Right ventricle myocardium superior (tissue), 1 donor: ENCODE measurements around the gene DCAF6. TPM values are rescaled to one million over a fixed set of nuclear protein-coding genes. Genes with fewer than 3 reads are reported as not detected.
"Not testable (repeated sequence)": the region's sequence is repeated elsewhere in the genome, so short reads cannot be mapped to it uniquely, and the experiment has no call there.

ENCODE experiments used
- ATAC-seq: fragments of 200-7000 bp; cut with Tn5 transposase; one replicate; pipeline ENCODE4 v1.9.1; 2020; ENCODE audit warnings: mild to moderate bottlenecking; ENCODE audit not compliant: poor library complexity
- DNase-seq: peaks from one replicate; pipeline ENCODE4 v3.0.0-alpha.2; 2020
- intact Hi-C: fragments of 100-400 bp; cut with DNase I; formaldehyde crosslinking; loops from one replicate; pipeline ENCODE4 v1.11.2; 2022
- total RNA-seq: library from RNA; stranded (reverse); fragmentation: NEBNext Ultra II Directional; extraction: Animal tissue kit (Norgen Biotek cat#: 25700); gene quantifications from one replicate; pipeline ENCODE4 v1.2.1, GENCODE V29; 2021
- donor health status: DM: no; HTN: yes; CAD: no; lungs with severe emphysema.

The DCAF6 gene
- total RNA-seq, 1 donor from 2014 or later = 224 TPM

- intact Hi-C loops = no loop called here
- DNase-seq (no peak), ATAC-seq (no peak)
Measured at GRCh38 chr1:167997037-167997575, 60.6 kb downstream of the DCAF6 start.

- no peak for DNase-seq
- no peak for ATAC-seq
- intact Hi-C loops = no loop called here
Measured at GRCh38 chr1:167999877-168000276, 63.4 kb downstream of the DCAF6 start.

GRCh38 chr1:168000656-168001055, 64.2 kb downstream of the DCAF6 start:
- no peak for DNase-seq
- ATAC-seq = no peak
- intact Hi-C loops = no loop called here

GRCh38 chr1:168001213-168001612, 64.7 kb downstream of the DCAF6 start:
- intact Hi-C loops = no loop called here
- ATAC-seq = no peak
- DNase-seq = no peak

- DNase-seq = no peak
- intact Hi-C loops = no loop called here
- peak; percentile 26 for ATAC-seq
Measured at GRCh38 chr1:168004531-168004930, 68.0 kb downstream of the DCAF6 start.

GRCh38 chr1:168005529-168005928, 69.0 kb downstream of the DCAF6 start:
- no peak for ATAC-seq
- intact Hi-C loops = no loop called here
- DNase-seq = no peak

GRCh38 chr1:168007691-168008090, 71.2 kb downstream of the DCAF6 start:
- intact Hi-C loops = no loop called here
- DNase-seq = no peak
- no peak for ATAC-seq

- intact Hi-C loops = no loop called here
- DNase-seq (no peak), ATAC-seq (no peak)
Measured at GRCh38 chr1:168008595-168008994, 72.1 kb downstream of the DCAF6 start.

- ATAC-seq = no peak
- intact Hi-C loops = no loop called here
- no peak for DNase-seq
Measured at GRCh38 chr1:168009322-168009721, 72.8 kb downstream of the DCAF6 start.

- ATAC-seq = no peak
- DNase-seq = no peak
- intact Hi-C loops = no loop called here
Measured at GRCh38 chr1:168019407-168019806, 82.9 kb downstream of the DCAF6 start.

GRCh38 chr1:168031198-168031597, 94.7 kb downstream of the DCAF6 start:
- ATAC-seq (no peak), DNase-seq (no peak)
- intact Hi-C loops = no loop called here

GRCh38 chr1:168031627-168032026, 95.1 kb downstream of the DCAF6 start:
- DNase-seq (no peak), ATAC-seq (no peak)
- intact Hi-C loops = no loop called here

- DNase-seq (no peak), ATAC-seq (no peak)
- intact Hi-C loops = no loop called here
Measured at GRCh38 chr1:168032029-168032428, 95.5 kb downstream of the DCAF6 start.

- DNase-seq (no peak), ATAC-seq (no peak)
- intact Hi-C loops = no loop called here
Measured at GRCh38 chr1:168035345-168035744, 98.9 kb downstream of the DCAF6 start.

GRCh38 chr1:168042362-168042761, 105.9 kb downstream of the DCAF6 start:
- intact Hi-C loops = no loop called here
- ATAC-seq (no peak), DNase-seq (no peak)

GRCh38 chr1:168045311-168045710, 108.8 kb downstream of the DCAF6 start:
- intact Hi-C loops = no loop called here

GRCh38 chr1:168050307-168050706, 113.8 kb downstream of the DCAF6 start:
- no peak for ATAC-seq
- intact Hi-C loops = no loop called here

More at GRCh38 chr1:168045311-168045710, 108.8 kb downstream of the DCAF6 start:
- no peak for ATAC-seq
- no peak for DNase-seq

GRCh38 chr1:168050880-168051279, 114.4 kb downstream of the DCAF6 start:
- intact Hi-C loops = no loop called here
- ATAC-seq = peak; percentile 41

More at GRCh38 chr1:168050307-168050706, 113.8 kb downstream of the DCAF6 start:
- DNase-seq = no peak

GRCh38 chr1:168053681-168054080, 117.2 kb downstream of the DCAF6 start:
- no peak for DNase-seq
- intact Hi-C loops = no loop called here
- ATAC-seq = peak; percentile 80

More at GRCh38 chr1:168050880-168051279, 114.4 kb downstream of the DCAF6 start:
- no peak for DNase-seq

- intact Hi-C loops = no loop called here
- ATAC-seq (peak; percentile 63), DNase-seq (no peak)
Measured at GRCh38 chr1:168054117-168054516, 117.6 kb downstream of the DCAF6 start.

- intact Hi-C loops, DNase-seq: not testable (repeated sequence)
- ATAC-seq = peak; percentile 48
Measured at GRCh38 chr1:168056152-168056551, 119.7 kb downstream of the DCAF6 start.
